ENCODE results near the gene TSPAN9. TPM values are rescaled to one million over a fixed set of nuclear protein-coding genes. Genes with fewer than 3 reads are reported as not detected.

Gene TSPAN9
- total and polyA plus RNA-seq, 4 donors, result 17.4 to 62.9 (median 34.2) TPM

GRCh38 chr12:3102771-3103410 lies 25.7 kb downstream of the TSPAN9 start:
- 72% methylated on average over 8 of the region's 8 CpGs for WGBS

More at GRCh38 chr12:3102771-3103410, 25.7 kb downstream of the TSPAN9 start:
- DNase-seq (ENCODE audit: low spot score), result no peak
- peak overlapping the region; percentile 10 to 75 for H3K27ac ChIP-seq (ENCODE audit: low read depth in 1 of 2, low read length in 2 of 2)
- peaks cover 34 to 87% (median 74%) of the 10 kb centered on the region in 4 donors for H3K4me1 ChIP-seq (ENCODE audit: control insufficient read depth in 4 of 4, insufficient read depth in 4 of 4, low read length in 3 of 4)
- no peaks in the 10 kb centered on the region for H3K9me3 ChIP-seq (ENCODE audit: control insufficient read depth in 4 of 4, low read length in 3 of 4)
- no peak overlapping the region for H3K4me3 ChIP-seq (ENCODE audit: low read depth in 1 of 3, low read length in 3 of 3)
- no peak overlapping the region for H3K9ac ChIP-seq (ENCODE audit: low read depth in 1 of 2, low read length in 2 of 2)
- no peaks in the 10 kb centered on the region for H3K27me3 ChIP-seq (ENCODE audit: control insufficient read depth in 4 of 4, insufficient read depth in 4 of 4, low read length in 3 of 4)
- TF ChIP-seq ZBTB33 (IDR thresholded peaks at IDR 0.05) (no peak), GABPA (IDR thresholded peaks at IDR 0.05 in 1 of 2, conservative IDR thresholded peaks at IDR 0.05 in 1 of 2) (no peak), ATF3 (IDR thresholded peaks at IDR 0.05) (no peak), NR2F2 (IDR thresholded peaks at IDR 0.05) (no peak), HNF4G (IDR thresholded peaks at IDR 0.05) (no peak), FOXA2 (IDR thresholded peaks at IDR 0.05) (no peak), MAX (IDR thresholded peaks at IDR 0.05) (no peak), SP1 (IDR thresholded peaks at IDR 0.05) (no peak), TAF1 (conservative IDR thresholded peaks at IDR 0.05) (no peak), FOXA1 (IDR thresholded peaks at IDR 0.05) (no peak), HNF4A (conservative IDR thresholded peaks at IDR 0.05) (no peak), CTCF (IDR thresholded peaks at IDR 0.05; ENCODE audit: low read depth, low read length, missing input control) (no peak), YY1 (IDR thresholded peaks at IDR 0.05) (no peak), REST (IDR thresholded peaks at IDR 0.05) (no peak), RXRA (IDR thresholded peaks at IDR 0.05) (no peak), EGR1 (IDR thresholded peaks at IDR 0.05; ENCODE audit: low read depth in 2 of 2) (no peak), JUND (IDR thresholded peaks at IDR 0.05) (no peak)
- H3K36me3 ChIP-seq (ENCODE audit: control insufficient read depth in 4 of 4, insufficient read depth in 3 of 4, low read depth in 1 of 4, low read length in 3 of 4), result peaks cover 0 to 5% (median 0%) of the 10 kb centered on the region in 4 donors

All from liver (tissue), 9 donors.